Stimulated activated CD4-positive, alpha-beta T cell treated with anti-CD3 and anti-CD28 coated beads, TNF-alpha, amount 100 ng/mL, for 48 hours (primary cell): Measurements from ENCODE around the gene DENR.

ENCODE experiments used
- DNase-seq, 3 donors: peaks; one replicate each; pipeline ENCODE4 v3.0.0-alpha.2; 2020; ENCODE audit warnings: low read depth in 3 of 3

Gene DENR

DNA sequence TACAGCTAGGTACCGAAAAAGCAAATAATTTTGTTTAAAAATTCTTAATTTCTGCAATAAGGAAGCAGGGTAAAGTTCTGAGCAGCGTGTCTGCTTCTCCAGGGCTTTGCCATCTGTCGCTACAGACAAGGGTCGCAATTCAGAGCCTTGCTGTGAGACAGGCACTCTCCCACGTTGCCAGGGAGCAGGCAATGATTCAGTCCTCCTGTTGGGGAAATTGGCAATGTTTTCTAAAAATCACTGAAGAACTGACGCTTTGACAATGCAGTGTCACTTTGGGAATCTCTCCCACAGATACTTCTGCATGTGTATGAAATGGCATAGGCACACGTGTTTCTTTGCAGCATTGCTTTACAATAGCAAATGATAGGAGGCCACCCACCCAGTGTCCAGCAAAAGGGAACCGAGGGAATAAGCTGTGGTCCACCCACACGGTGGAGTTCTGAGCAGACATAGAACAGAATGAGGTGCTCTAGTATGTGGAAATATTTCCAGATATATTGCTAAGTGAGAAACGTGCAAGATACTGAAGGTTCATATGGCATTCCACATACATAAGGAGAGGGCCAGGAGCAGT is 66.7 kb downstream of the DENR start:
- DNase-seq: no peak

DNA sequence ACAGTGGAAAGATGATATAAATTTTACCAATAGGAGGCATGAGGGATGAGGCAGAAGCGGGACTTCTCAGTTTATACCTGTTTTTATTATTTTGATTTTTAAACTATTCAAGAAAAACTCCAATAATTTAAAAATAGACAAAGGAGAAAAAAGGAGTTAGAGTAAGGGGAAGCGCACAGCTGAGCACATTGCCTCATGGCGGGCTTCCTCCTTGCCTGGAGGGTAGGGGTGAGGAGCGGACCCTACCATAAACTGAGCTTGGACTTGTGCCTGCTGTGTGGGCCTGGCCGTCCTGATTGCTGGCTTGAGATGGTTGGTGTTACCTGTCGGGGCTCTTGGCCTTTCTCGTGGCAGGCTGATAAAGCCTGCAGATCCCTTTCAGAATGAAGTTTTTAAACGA is 67.5 kb downstream of the DENR start:
- DNase-seq: no peak
